DMS79 (cell line): Measurements from ENCODE around the gene RANBP3L.
A peak's percentile ranks its signal among the peaks of the same experiment; 100 is the strongest.
"Not testable (repeated sequence)": the region's sequence is repeated elsewhere in the genome, so short reads cannot be mapped to it uniquely, and the experiment has no call there.

Source experiments
- DNase-seq: peaks from one replicate; lab custom pipeline; 2025; lab: John Stamatoyannopoulos, UW

The RANBP3L gene

DNA sequence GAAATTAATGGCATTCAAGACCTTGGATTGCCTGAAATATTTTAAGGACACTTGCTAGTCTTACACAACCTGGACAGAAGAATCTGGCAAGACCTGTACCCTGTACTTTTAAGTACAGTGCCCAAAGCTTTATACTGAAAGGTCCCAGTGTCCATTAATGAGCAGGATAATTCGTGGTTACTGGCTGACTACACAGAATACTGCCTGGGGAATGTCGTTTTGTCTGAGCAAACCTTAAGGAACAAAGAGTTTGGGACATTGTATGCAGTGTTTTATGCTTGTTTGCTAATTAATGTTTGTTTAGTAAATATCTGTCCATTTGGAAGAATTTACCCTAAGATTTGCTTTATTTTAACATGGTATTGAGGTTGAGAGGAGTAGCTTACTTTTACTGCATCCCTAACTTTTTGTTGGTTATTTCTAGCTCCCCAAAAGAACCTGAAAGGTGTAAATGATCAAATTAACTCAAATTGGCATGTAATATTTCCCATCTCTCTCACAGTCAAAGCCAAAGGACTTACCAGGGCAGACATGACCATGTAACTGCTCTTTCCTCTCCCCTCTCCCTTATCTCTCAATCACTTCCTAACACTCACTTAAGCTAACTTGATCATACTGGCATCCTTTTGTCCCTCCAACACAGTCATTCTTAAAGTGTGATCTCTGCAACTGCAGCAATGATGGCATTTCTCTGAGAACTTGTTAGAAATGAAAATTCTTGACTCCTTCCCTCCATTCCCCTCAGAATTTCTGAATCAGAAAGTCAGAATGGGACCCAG lies 15.7 kb downstream of the RANBP3L start:
- no peak for DNase-seq

DNA sequence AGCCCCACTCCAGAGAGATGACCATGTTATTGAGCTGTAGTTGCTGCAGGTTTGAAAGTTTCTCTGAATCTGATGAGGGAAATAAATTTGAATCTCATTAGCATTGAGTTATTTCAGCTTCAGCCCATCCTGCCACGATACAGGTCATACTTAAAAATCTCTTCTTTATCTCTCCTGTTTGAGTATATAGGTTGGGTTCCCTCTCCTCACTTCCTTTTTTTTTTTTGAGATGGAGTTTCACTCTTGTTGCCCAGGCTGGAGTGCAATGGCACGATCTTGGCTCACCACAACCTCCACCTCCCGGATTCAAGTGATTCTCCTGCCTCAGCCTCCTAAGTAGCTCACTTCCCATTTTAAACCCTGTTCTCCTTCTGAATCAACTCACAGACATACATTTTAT lies 17.9 kb downstream of the RANBP3L start:
- not testable (repeated sequence) for DNase-seq

DNA sequence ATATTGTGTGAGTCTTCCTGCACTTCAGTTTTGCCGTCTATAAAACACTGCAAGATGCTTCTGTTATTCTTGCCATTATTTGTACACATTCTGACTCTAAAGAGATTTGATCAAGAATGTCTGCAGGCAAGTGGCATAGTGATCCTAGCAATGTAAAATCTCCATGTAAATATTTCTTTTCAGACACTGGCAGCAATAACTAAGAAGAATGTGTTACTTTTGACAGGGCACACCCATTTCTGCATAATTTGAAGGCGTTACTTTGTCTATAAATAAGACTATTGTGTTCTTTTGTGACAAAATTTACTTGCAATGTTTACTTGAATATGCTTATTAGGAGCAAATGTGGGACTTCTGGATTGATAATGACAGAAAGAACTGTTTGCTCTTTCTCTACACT lies 20.1 kb downstream of the RANBP3L start:
- DNase-seq: no peak

DNA sequence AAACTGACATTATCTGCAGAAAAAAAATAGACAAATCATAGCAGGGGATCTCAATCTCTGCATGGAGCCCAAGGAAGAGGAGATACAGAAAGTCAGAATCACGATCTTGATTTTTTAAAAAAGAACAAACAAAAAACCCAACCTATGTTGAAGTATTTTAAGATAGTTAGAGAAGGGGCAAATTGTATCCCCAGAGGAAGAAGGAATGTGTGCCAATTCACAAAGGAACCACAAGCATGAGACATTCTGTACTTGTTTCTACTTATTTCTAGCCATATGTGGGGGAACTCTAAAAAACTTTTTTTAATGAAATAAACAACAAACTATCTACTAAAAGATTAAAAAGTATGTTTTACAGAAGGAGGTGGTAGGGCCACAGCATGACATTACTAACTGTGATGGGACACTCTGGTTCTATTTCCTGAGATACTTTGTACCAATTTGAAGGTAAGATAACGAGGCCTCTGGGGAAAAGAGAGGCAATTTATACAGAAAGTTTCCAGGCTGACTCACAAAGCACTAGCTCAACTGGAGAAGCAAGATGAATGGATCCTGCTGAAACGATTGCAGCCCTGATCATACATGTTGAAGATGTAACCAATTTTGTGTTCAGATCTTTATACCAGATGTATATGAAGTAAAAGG lies 22.5 kb downstream of the RANBP3L start:
- DNase-seq: no peak

DNA sequence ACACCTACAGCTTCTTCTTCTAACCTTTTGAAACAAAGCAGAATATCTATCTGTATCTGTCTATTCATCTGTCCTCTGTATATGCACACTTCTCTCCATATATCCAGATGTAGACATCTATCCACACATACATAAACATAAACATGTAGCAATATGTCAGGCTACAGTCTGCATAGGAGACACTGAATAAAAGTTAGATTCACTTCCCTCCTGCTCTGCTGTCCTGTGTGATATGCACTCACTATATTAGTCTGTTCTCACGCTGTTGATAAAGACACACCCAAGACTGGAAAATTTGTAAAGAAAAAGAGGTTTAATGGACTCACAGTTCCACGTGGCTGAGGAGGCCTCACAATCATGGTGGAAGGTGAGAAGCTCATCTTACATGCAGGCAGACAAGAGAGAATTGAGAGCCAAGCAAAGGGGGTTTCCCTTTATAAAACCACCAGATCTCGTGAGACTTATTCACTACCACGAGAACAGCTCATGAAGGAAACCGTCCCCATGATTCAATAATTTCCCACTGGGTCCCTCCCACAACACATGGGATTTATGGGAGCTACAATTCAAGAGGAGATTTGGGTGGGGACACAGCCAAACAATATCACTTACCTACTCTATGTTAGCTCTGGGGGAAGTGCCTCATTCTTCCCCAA lies 24.1 kb downstream of the RANBP3L start:
- no peak for DNase-seq

DNA sequence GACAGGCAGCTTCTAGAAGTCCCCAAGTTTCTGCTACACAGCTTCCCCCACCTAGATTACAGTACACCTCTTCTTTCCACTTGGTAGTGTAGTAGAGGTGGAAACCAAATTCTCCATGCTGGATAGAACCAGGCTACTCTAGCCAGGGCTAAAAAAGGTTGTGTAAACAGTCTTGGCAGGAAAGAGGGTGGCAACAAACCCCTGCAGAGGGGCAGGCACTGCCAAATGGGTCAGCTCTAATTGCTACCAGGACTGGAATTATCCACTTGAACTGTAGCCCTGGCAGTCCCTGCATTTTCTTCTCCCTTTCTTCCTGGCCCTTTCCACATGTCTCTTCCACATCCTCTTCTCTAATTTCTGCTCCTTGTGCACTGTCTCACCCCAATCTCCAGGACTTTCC lies 24.8 kb downstream of the RANBP3L start:
- no peak for DNase-seq

DNA sequence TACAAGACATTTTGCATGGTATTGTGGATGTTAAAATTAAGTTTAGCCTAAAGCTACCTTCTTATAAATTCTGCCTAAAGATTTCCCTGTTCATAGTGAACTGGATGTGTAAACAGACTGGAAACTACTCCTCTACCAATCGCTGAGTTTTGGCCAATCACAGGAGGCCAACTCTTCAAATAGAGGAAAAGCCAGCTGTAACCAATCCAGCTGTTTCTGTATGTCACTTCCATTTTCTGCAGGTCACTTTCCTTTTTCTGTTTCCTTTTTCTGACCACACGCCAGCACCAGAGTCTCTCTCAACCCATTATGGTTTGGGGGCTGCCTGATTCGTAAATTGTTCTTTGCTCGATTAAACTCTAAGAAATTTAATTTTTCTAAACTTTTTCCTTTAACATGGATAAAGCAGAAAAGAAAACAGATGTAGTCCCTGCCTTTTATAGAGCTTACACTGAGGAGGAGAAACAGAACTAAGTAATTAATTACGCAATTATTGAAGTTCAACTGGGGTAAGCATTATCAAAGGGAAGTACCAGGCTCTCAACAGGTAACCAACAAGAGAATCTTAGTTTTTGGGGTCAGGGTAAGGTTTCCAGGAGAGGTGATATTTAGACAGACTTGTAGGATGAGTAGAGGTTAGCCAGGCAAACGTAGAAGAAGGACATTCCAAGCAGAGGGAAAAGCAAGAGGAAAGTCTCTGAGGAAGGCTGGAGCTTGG lies 27.7 kb downstream of the RANBP3L start:
- no peak for DNase-seq

DNA sequence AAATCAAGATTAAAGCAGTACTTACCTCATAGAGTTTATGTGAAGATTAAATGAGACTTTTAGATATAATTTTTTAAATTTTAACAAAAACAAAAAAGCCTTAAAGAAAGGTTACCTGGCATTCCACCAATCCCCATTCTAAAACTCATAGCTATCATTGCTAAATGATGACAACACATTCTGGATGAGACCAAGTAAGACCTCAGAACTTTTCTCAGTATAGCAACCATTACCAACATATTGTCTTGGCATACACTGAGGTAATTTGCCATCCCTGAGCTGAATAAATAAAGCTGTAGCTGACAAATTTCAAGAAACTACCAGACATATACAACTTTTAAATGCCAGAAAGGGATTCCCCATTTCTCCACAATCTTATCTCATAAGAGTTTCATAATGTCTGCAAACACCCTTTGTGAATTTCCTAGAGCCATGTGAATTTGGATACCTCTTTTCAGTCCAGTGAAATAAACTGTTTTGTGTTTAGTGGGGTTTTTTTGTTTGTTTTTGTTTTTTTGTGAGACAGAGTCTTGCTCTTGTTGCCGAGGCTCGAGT lies 29.5 kb downstream of the RANBP3L start:
- no peak for DNase-seq

DNA sequence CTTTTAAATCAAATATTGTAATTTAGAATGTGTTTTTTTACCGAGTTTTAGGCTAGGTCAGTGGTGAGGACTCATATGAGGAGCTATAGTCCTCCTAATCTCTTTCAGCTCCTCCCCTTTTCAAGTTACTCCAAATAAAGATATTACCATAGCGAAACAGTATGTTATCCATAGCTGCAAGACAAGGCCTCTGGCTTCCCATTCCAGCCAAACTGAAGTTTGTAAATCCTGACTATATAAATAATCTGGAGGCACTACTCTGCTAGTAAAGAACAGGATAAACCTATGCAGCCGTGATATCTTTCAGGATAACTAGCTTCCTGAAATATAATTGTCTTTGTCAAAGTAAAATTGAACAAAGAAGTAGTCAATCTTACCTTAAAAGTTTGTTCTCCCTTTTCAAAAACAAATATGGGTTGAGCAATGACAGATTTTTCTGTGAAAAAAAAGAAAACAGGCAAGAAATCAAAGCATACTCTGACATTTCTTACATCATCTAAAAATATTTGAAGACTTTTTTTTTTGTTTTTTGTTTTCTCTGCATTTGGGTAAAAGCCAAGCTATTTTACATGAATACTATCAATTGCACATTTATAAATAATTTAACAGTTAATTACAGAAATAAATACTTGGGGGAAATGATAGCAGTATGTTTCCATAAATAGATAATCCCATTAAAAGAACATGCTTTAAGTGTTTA lies 30.7 kb downstream of the RANBP3L start:
- DNase-seq: no peak

DNA sequence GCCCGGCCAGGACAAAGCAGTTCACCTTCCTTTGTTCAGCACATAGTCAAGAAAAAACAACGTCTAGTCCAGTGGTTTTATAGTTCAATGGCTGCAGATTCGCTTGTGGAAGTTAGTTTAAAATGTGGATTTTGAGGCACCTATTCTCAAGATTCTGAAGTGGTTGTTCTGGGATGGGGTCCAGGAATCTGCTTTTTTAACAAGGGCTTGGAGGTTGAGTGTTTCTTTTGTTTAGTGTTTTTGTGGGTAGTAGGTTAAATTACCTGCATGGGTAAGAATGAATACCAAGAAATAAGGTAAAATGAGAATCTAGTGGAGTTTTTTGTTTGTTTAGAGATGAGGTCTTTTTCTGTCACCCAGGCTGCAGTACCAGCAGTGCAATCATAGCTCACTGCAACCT lies 31.5 kb downstream of the RANBP3L start:
- peak; percentile 78 for DNase-seq

DNA sequence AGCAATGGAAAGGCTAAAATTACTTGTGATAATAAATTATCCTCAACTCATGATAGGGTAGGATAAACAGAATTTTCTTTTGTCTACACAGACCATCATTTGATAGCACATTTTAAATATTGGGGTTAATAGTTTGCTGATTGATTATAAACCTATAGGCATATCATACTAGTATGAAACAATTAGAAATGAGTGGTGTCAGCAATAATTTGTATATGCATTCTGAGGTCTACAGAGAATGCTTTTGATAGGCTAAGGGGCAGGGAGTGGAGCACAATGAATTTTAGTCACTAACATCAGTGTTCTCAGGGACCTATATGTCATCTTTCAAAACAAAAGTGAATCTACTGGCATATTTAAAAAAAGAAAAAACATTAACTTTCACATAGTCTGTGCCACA lies 32.2 kb downstream of the RANBP3L start:
- no peak for DNase-seq

DNA sequence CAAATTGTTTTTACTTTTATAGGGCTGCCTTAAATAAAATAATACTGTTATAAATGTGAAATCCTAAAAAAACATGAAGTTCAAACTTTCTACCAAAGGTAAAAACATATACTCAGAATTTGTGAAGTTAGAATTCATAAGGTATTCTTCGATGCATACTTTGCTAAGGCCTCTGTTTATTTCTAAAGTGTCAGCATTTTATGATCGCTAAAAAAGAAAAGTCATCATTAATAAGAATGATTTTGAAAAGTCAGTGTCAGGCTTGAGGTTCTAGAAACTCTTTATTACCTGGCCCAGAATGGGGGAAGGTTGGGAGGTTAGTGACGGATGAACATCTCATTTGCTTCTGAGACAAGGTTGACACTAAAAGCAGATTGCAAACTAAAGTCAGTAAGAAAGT lies 33.8 kb downstream of the RANBP3L start:
- no peak for DNase-seq

DNA sequence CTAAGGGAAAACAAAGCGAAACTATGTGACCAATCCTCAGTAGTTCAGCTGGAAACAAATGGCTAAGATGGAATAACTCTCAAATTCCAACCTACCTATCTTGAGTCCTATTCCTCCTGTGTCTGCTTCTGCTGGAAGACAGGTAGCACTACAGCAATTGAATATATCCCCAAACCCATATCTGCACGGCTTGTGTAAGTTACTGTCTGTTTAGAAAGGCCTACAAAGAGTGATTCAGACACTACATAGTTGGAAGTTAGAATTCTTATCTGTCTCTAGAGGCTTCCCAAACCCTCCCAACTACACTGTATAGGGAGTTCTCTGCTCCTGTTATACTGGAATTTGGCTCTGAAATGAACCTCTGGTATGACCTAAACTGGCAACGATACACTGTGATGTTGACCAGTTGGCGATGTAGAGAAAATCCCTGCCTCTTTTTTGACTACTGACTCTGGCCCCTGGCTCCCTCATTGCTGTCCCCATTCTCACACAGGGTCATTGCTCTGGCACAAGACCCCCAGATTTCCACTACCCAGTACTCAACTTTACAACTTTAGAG lies 37.4 kb downstream of the RANBP3L start:
- DNase-seq: no peak

DNA sequence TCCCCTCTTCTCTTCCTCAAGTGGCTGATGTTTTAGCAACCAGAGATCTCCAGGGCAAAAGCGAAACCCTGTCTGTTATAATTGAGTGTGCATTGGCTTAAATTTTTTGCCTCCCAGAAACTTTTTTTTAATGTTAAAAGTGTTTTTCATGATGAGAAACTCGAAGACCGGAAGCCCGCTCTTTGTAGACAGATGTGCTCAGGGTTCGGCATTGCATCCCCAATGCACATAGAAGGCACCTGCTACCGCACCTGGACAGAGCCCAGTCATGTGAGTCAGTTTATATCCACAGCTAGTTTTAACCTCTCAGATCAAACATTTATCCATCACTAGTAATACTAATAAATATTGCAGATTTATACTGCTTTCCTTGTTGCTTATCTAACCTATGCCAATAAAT lies 40.5 kb downstream of the RANBP3L start:
- no peak for DNase-seq

DNA sequence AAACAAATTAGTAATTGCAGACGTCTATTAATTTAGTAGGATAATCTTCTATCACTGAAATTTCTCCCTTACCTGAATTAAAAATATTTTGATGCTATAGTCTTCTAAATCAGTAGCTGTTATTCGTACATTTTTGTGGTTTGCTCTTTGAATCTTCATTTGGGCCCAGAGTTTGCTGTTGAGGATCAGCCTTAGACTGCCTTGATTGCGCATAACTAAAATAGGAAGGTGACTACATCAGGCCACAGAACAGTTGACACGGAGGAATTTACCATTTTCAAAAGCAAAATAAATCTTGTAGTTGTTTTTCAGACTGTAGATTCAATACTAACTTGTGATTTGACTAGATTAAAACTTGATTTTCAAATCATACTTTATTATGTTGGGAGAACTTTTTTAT lies 48.1 kb downstream of the RANBP3L start:
- no peak for DNase-seq

DNA sequence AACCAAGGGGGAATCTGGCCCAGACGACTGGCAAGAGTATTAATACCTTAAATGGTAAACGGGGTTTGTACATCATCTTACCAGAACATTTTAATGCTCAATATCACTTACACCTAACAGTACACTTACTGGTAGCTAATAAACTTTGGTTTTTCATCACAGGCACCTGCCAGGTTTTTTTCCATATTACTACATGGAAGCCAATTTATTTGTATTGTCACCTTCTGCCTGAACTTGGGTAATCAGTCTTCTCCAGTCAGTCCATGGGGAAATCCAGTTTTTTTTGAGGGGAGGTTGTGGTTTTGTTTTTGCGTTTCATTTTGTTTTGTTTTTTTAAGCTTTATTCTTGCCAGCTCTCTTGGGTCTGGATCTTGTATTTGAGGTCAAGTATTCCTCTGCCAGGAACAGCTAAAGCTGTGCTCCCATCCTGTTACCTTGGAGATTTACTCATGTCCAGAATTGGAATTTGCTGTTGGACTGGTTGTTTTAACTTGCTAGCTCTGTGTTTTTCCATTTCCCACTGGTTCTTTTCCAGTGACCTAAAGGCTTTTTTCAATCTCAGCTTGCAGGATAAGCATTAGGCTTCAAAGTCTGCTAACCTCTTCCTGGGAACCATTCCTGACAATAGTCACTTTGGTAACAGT lies 48.9 kb downstream of the RANBP3L start:
- no peak for DNase-seq

DNA sequence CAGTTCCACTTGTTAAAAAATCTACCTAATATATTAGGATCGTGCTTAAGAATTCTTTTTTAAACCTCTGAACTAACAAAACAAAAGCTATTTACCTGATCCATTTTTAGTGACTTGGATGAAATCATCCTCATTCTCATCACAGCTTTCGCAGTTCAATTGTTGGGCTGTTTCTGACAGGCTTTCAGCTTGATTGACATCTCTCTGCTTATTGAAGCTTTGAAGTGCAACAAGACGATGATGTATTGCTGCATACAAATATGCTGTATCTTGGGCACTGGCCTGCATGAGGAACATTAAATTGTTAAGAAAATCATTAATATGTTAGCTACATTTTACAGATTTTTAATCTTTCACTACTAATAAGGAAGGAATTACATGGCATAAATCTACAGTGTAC lies 50.5 kb downstream of the RANBP3L start:
- no peak for DNase-seq

DNA sequence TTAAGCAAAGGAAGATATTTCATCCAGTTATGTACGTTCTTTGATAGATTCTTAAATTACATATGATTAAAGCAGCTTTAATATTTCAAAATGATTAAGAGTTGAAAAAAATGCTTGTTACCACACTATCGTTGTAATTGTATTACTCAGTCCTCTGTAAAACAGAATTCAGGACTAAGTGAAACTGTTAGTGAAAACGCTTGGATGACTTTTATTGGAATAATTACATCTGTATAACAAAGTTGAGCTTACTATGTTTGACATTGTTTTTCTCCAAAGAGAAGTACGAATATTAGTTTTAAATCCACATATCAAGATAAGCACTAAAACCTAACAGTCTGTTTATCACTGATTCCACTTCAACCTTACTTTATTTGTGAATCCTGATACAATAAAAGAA lies 51.3 kb downstream of the RANBP3L start:
- no peak for DNase-seq

DNA sequence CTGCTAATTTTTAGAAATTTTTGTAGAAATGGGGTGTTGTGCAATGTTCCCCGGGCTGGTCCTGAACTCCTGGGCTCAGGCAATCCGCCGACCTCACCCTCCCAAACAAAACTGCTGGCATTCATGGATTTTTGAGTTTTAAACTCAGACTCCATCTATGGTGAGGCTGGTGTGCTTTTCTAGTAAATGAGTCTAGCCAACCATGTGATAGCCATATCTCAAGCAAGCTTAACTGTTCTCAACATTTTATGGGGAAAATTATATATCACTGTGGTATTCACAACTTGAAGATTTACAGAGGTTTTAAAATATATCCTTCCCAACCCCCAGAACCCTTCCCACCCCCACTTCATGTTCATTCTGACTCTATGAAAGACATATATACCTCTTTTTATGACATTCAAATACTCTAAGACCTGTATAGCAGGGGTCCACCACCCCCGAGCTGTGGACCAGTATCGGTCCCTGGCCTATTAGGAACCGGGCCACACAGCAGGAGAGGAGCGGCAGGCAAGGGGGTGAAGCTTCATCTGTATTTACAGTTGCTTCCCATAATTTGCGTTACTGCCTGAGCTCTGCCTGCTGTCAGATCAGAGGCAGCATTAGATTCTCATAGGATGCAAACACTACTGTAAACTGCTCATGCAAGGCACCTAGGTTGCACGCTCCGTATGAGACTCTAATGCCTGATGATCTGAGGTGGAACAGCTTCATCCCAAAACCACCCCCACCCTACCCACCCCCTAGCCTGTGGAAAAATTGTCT lies 55.5 kb downstream of the RANBP3L start:
- DNase-seq: no peak

DNA sequence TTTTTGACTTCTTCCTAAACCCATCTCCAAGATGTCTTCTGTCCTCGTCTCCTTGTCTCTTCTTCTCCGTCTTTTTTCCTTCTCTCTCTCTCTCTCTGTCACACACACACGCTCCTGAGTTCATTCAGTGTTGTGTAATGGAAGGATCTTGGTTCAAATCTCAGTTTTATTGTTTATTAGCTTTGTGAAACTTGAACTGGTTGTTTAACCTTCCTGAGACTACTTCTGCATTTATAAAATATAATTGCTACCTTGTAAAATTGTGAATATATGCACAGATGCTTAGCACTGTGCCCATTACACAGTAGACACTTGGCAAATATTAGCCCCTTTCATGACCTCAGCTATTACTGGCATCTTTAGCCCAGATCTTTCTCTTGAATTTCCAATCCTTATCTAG lies 57.6 kb downstream of the RANBP3L start:
- DNase-seq: no peak
